IMR-90 (cell line): ENCODE data around the gene CREBBP. TPM values are rescaled to one million over a fixed set of nuclear protein-coding genes. Genes with fewer than 3 reads are reported as not detected.

Experiments used
- ATAC-seq: fragments of 200-7000 bp; cut with Tn5 transposase; 2 replicates; pipeline ENCODE4 v1.9.1; 2020; ENCODE audit warnings: low read depth, mild to moderate bottlenecking, moderate library complexity
- BruUV-seq: library from RNA; stranded (reverse); fragments of 400-500 nt; replicated peaks from 2 replicates; lab custom pipeline; 2021; lab: Mats Ljungman, UMichigan
- CTCF ChIA-PET: fragments of 300-600 bp; formaldehyde crosslinking; extraction: SDS; loops from one replicate; lab custom pipeline; 2021; ENCODE audit warnings: antibody characterized with exemption; lab: Yijun Ruan, JAX
- POLR2A ChIA-PET: fragments of 300-600 bp; sonication (Branson Sonifier 250); formaldehyde crosslinking; loops from one replicate; lab custom pipeline; 2022; ENCODE audit warnings: antibody characterized with exemption; ENCODE audit not compliant: unreplicated experiment; lab: Charles Lee
- DNase-seq: peaks from one replicate; pipeline ENCODE4 v3.0.0; 2013
- H2AFZ ChIP-seq: replicated peaks from 2 replicates; pipeline ENCODE3; 2013; ENCODE audit warnings: low read length, mild to moderate bottlenecking; ENCODE audit not compliant: poor library complexity
- H2AK5ac ChIP-seq: 2 replicates; pipeline ENCODE4 v1.6.1; 2013; ENCODE audit warnings: low read depth, low read length, inconsistent platforms
- H2AK9ac ChIP-seq: replicated peaks from 2 replicates; pipeline ENCODE3; 2013; ENCODE audit warnings: mild to moderate bottlenecking, low read depth, low read length, moderate library complexity; ENCODE audit not compliant: poor library complexity
- H2BK120ac ChIP-seq: 2 replicates; pipeline ENCODE4 v1.6.1; 2013; ENCODE audit warnings: low read depth, low read length, inconsistent platforms
- H2BK15ac ChIP-seq: 3 replicates; pipeline ENCODE4 v1.6.1; 2013; ENCODE audit warnings: low read depth, low read length, inconsistent platforms
- H2BK20ac ChIP-seq: 2 replicates; pipeline ENCODE4 v1.6.1; 2013; ENCODE audit warnings: low read depth, mild to moderate bottlenecking, inconsistent platforms, low read length, moderate library complexity
- H2BK5ac ChIP-seq: 2 replicates; pipeline ENCODE4 v1.6.1; 2013; ENCODE audit warnings: mild to moderate bottlenecking, low read depth, low read length, inconsistent platforms; ENCODE audit not compliant: poor library complexity, severe bottlenecking
- H3K14ac ChIP-seq: replicated peaks from 2 replicates; pipeline ENCODE4 v1.6.1; 2013; ENCODE audit warnings: low read depth, low read length, inconsistent platforms
- H3K18ac ChIP-seq: 2 replicates; pipeline ENCODE4 v1.6.1; 2013; ENCODE audit warnings: low read depth, low read length, control low read depth
- H3K23ac ChIP-seq: 2 replicates; pipeline ENCODE4 v1.6.1; 2013; ENCODE audit warnings: low read depth, low read length, inconsistent platforms
- H3K27ac ChIP-seq: 2 replicates; pipeline ENCODE4 v1.5.1; 2013; ENCODE audit warnings: mild to moderate bottlenecking, control low read depth, low read length; ENCODE audit not compliant: insufficient read depth
- H3K27me3 ChIP-seq: 2 replicates; pipeline ENCODE4 v1.6.1; 2013; ENCODE audit warnings: low read length; ENCODE audit not compliant: control insufficient read depth, insufficient read depth
- H3K36me3 ChIP-seq: 2 replicates; pipeline ENCODE4 v1.6.1; 2013; ENCODE audit warnings: low read length, mixed read lengths; ENCODE audit not compliant: control insufficient read depth, insufficient read depth
- H3K4ac ChIP-seq: 2 replicates; pipeline ENCODE4 v1.6.1; 2013; ENCODE audit warnings: low read depth, low read length, inconsistent platforms
- H3K4me1 ChIP-seq: 2 replicates; pipeline ENCODE4 v1.6.1; 2013; ENCODE audit warnings: low read length, mixed read lengths; ENCODE audit not compliant: control insufficient read depth, insufficient read depth
- H3K4me2 ChIP-seq: 2 replicates; pipeline ENCODE4 v1.6.1; 2013; ENCODE audit warnings: low read depth, mild to moderate bottlenecking, control low read depth, low read length, moderate library complexity
- H3K4me3 ChIP-seq: 2 replicates; pipeline ENCODE4 v1.5.1; 2013; ENCODE audit warnings: low read depth, mild to moderate bottlenecking, control low read depth, low read length, moderate library complexity; ENCODE audit not compliant: insufficient read depth
- H3K56ac ChIP-seq: 2 replicates; pipeline ENCODE4 v1.6.1; 2013; ENCODE audit warnings: low read length, inconsistent platforms; ENCODE audit not compliant: insufficient read depth; ENCODE audit errors: extremely low read depth
- H3K79me1 ChIP-seq, 2 experiments: 2 replicates each; pipeline ENCODE4 v1.6.1; 2013; ENCODE audit warnings: low read length in 2 of 2, inconsistent platforms in 1 of 2, low read depth in 1 of 2
- H3K9ac ChIP-seq: 2 replicates; pipeline ENCODE4 v1.6.1; 2013; ENCODE audit warnings: low read depth, low read length, control low read depth
- H3K9me1 ChIP-seq: 2 replicates; pipeline ENCODE4 v1.6.1; 2013; ENCODE audit warnings: low read length, inconsistent platforms; ENCODE audit not compliant: insufficient read depth
- H3K9me3 ChIP-seq: 2 replicates; pipeline ENCODE4 v1.6.1; 2013; ENCODE audit warnings: low read length; ENCODE audit not compliant: control insufficient read depth, insufficient read depth
- H4K20me1 ChIP-seq: 2 replicates; pipeline ENCODE4 v1.6.1; 2013; ENCODE audit warnings: low read length, inconsistent platforms; ENCODE audit not compliant: insufficient read depth
- H4K5ac ChIP-seq: 2 replicates; pipeline ENCODE4 v1.6.1; 2013; ENCODE audit warnings: mild to moderate bottlenecking, low read depth, low read length, control low read depth
- H4K8ac ChIP-seq, 2 experiments: 2 replicates each; pipeline ENCODE4 v1.6.1; 2013; ENCODE audit warnings: low read depth in 2 of 2, low read length in 2 of 2, control low read depth in 1 of 2, inconsistent platforms in 1 of 2
- H4K91ac ChIP-seq: 2 replicates; pipeline ENCODE4 v1.6.1; 2013; ENCODE audit warnings: low read depth, low read length, inconsistent platforms; ENCODE audit not compliant: insufficient read depth
- FOS ChIP-seq: fragments of 150-350 bp; IDR thresholded peaks from 2 replicates; pipeline ENCODE4 v1.6.1; 2016; ENCODE audit warnings: low read depth, low read length
- POLR2A ChIP-seq: IDR thresholded peaks from 2 replicates; pipeline ENCODE4 v1.6.1; 2012; ENCODE audit warnings: mild to moderate bottlenecking, low read depth, low read length
- RAD21 ChIP-seq: IDR thresholded peaks from 2 replicates; pipeline ENCODE4 v1.6.1; 2012; ENCODE audit warnings: low read length, improper control_type of control experiment
- RFX5 ChIP-seq: IDR thresholded peaks from 2 replicates; pipeline ENCODE4 v1.8.0; 2012; ENCODE audit warnings: low read depth, mild to moderate bottlenecking, low read length, moderate library complexity
- SMC3 ChIP-seq: fragments of 150-350 bp; IDR thresholded peaks from 2 replicates; pipeline ENCODE4 v1.6.1; 2016; ENCODE audit warnings: low read depth, mild to moderate bottlenecking, antibody characterized with exemption, low read length, moderate library complexity
- WGBS, 2 experiments: methylation state at CpG; one replicate each; pipeline versions ENCODE4 v1.1.5 to v1.1.7; 2013; ENCODE audit warnings: missing lambda C conversion rate in 2 of 2; ENCODE audit not compliant: insufficient read length in 1 of 2; ENCODE audit errors: extremely low coverage in 2 of 2; 5-methylcytosine and 5-hydroxymethylcytosine counted together
- dilution Hi-C: fragments of 300-500 bp; cut with HindIII; formaldehyde crosslinking; loops from one replicate; pipeline ENCODE4 v1.14.3; 2018; ENCODE audit warnings: low sequenced_read_pairs; ENCODE audit not compliant: unreplicated experiment
- in situ Hi-C: fragments of 300-500 bp; cut with MboI; formaldehyde crosslinking; loops from 3 replicates; pipeline ENCODE4 v1.14.3; 2019; ENCODE audit warnings: low sequenced_read_pairs, inconsistent platforms, mixed read lengths
- intact Hi-C: fragments of 100-400 bp; cut with micrococcal nuclease; formaldehyde crosslinking; loops from 2 replicates; pipeline ENCODE4 v1.10.0; 2022
- polyA plus RNA-seq, 3 experiments: library from polyadenylated mRNA; depleted of rRNA; stranded (reverse); fragments of >200 nt; gene quantifications; 2 replicates each; pipeline ENCODE4 v1.2.3, GENCODE V29; 2012; ENCODE audit warnings: low replicate concordance in 1 of 3
- total RNA-seq: library from RNA; depleted of rRNA; stranded (reverse); fragments of >200 nt; gene quantifications from 2 replicates; pipeline ENCODE4 v1.2.3, GENCODE V29; 2012
- TF ChIP-seq, protein P1 (sequence below): fragments of 150-350 bp; IDR thresholded peaks from 2 replicates; pipeline ENCODE4 v1.6.1; 2017; ENCODE audit warnings: mild to moderate bottlenecking, antibody characterized with exemption, low read length, low read depth
- TF ChIP-seq, protein P2 (sequence below): conservative IDR thresholded peaks from 2 replicates; pipeline ENCODE4 v1.5.1; 2012; ENCODE audit warnings: mild to moderate bottlenecking, low read depth, low read length, improper control_type of control experiment
- TF ChIP-seq, protein P3 (sequence below): fragments of 150-350 bp; IDR thresholded peaks from 2 replicates; pipeline ENCODE4 v1.6.1; 2016; ENCODE audit warnings: low read depth, mild to moderate bottlenecking, low read length, moderate library complexity, borderline replicate concordance

The CREBBP gene
- total and polyA plus RNA-seq, 2 of the 4 experiments (the other 2 are of a cell fraction): 7.3 to 12.5 TPM

DNA sequence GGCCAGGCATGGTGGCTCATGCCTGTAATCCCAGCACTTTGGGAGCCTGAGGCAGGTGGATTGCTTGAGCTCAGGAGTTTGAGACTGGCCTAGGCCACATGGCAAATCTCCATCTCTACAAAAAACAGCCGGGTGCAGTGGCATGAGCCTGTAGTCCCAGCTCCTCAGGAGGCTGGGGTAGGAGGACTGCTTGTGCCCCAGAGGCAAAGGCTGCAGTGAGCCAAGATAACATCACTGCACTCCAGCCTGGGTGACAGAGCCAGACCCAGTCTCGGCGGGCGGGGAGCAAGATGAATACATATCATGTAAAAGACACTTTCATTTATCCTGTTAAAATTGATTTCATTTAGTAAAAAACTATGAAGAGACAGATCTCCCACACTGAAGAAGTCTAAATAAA is 54.6 kb downstream of the CREBBP start:
- intact Hi-C loops (loop anchor here (5.0 kb wide), 1 partner anchor 46 kb away; no protein-coding TSS in a partner anchor), dilution Hi-C loops (no loop called here), in situ Hi-C loops (no loop called here)
- H3K27me3 ChIP-seq: no peaks in the 10 kb centered on the region
- no peak overlapping the region for H3K14ac ChIP-seq
- peaks cover 40% of the 10 kb centered on the region for H3K9me1 ChIP-seq
- CTCF ChIA-PET: no interaction called here
- H2BK5ac ChIP-seq: no peak overlapping the region
- no CpG with 5 or more reads among the region's 4 CpGs for WGBS, 2 experiments
- no peak overlapping the region for H3K56ac ChIP-seq
- no peak overlapping the region for H4K5ac ChIP-seq
- H3K23ac ChIP-seq: no peak overlapping the region
- H3K4ac ChIP-seq: no peak overlapping the region
- POLR2A ChIA-PET: no interaction called here
- no peak overlapping the region for H2BK20ac ChIP-seq
- H3K27ac ChIP-seq: no peak overlapping the region
- no peak overlapping the region for H2AK5ac ChIP-seq
- H4K20me1 ChIP-seq: peaks cover 96% of the 10 kb centered on the region
- H3K79me1 ChIP-seq: peaks cover 51 to 87% of the 10 kb centered on the region in 2 experiments
- H3K9ac ChIP-seq: no peak overlapping the region
- H3K4me2 ChIP-seq: no peak overlapping the region
- H2BK120ac ChIP-seq: no peak overlapping the region
- H3K4me1 ChIP-seq: peaks cover 33% of the 10 kb centered on the region
- ATAC-seq: no peak
- no peak overlapping the region for H3K4me3 ChIP-seq
- no peak overlapping the region for H2AFZ ChIP-seq
- TF ChIP-seq, protein P1, sequence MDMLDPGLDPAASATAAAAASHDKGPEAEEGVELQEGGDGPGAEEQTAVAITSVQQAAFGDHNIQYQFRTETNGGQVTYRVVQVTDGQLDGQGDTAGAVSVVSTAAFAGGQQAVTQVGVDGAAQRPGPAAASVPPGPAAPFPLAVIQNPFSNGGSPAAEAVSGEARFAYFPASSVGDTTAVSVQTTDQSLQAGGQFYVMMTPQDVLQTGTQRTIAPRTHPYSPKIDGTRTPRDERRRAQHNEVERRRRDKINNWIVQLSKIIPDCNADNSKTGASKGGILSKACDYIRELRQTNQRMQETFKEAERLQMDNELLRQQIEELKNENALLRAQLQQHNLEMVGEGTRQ: no peak
- TF ChIP-seq POLR2A (no peak), RAD21 (no peak), SMC3 (no peak), FOS (no peak), RFX5 (no peak)
- TF ChIP-seq, protein P2, sequence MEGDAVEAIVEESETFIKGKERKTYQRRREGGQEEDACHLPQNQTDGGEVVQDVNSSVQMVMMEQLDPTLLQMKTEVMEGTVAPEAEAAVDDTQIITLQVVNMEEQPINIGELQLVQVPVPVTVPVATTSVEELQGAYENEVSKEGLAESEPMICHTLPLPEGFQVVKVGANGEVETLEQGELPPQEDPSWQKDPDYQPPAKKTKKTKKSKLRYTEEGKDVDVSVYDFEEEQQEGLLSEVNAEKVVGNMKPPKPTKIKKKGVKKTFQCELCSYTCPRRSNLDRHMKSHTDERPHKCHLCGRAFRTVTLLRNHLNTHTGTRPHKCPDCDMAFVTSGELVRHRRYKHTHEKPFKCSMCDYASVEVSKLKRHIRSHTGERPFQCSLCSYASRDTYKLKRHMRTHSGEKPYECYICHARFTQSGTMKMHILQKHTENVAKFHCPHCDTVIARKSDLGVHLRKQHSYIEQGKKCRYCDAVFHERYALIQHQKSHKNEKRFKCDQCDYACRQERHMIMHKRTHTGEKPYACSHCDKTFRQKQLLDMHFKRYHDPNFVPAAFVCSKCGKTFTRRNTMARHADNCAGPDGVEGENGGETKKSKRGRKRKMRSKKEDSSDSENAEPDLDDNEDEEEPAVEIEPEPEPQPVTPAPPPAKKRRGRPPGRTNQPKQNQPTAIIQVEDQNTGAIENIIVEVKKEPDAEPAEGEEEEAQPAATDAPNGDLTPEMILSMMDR: no peak
- TF ChIP-seq, protein P3, sequence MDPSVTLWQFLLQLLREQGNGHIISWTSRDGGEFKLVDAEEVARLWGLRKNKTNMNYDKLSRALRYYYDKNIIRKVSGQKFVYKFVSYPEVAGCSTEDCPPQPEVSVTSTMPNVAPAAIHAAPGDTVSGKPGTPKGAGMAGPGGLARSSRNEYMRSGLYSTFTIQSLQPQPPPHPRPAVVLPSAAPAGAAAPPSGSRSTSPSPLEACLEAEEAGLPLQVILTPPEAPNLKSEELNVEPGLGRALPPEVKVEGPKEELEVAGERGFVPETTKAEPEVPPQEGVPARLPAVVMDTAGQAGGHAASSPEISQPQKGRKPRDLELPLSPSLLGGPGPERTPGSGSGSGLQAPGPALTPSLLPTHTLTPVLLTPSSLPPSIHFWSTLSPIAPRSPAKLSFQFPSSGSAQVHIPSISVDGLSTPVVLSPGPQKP: no peak
- no peak overlapping the region for H2BK15ac ChIP-seq
- no TSS peak for BruUV-seq
- DNase-seq: no peak
- no peaks in the 10 kb centered on the region for H3K9me3 ChIP-seq
- H2AK9ac ChIP-seq: no peak overlapping the region
- H3K18ac ChIP-seq: no peak overlapping the region
- peaks cover 3% of the 10 kb centered on the region; the same call in 1 of the 2 replicates for H3K36me3 ChIP-seq
- H4K8ac ChIP-seq: no peak overlapping the region
- no peak overlapping the region for H4K91ac ChIP-seq
